Loucy (cell line): ENCODE measurements around the gene PNMT.

Source experiments
- CTCF ChIP-seq: fragments of 200-600 bp; sonication (generic); conservative IDR thresholded peaks from 2 replicates; pipeline ENCODE4 v1.5.1; 2014; ENCODE audit warnings: mild to moderate bottlenecking, antibody characterized with exemption, low read length
- EZH2phosphoT487 ChIP-seq: fragments of 200-600 bp; IDR thresholded peaks from 2 replicates; pipeline ENCODE4 v1.6.1; 2018; ENCODE audit warnings: antibody characterized with exemption, mild to moderate bottlenecking, moderate library complexity, borderline replicate concordance

GRCh38 chr17:39666601-39667261 is 1.5 kb upstream of the PNMT start:
- TF ChIP-seq CTCF: no peak
- no peak for TF ChIP-seq EZH2phosphoT487
